Measurements from ENCODE around the gene CXCR1.
"Not testable (repeated sequence)": the region's sequence is repeated elsewhere in the genome, so short reads cannot be mapped to it uniquely, and the experiment has no call there.

Gene CXCR1

DNA sequence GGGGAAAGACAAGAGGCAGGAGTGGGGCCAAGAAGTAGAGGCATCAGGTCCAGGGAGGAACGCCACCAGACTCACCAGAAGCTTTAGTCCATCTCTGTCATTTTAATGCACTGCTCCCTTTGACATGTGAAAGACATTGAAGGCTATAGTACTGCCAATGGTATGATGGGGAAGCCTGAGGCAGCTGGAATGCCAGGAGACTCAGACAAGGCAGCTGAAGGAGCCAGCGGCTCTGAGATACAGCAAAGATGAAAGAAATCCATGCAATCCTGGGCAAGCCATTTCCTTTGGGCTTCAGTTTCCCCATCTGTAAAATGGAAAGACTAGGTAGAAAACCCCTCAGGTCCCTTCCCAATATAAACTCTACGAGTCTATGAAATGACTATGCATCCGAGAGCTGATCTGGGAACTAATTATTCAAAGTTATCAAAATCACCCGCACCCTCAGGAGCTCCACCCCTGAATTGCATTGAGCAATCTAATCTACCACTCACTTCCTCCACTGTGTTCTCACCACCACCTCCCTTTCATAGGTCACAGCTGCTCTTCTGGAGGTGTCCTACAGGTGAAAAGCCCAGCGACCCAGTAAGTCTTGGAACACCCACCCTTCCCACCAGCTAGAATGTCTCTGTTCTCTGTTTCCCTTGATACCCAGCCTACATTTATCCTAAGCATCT lies 37.8 kb downstream of the CXCR1 start:
- DNase-seq (ENCODE audit: low read depth in 2 of 2), result no peak

DNA sequence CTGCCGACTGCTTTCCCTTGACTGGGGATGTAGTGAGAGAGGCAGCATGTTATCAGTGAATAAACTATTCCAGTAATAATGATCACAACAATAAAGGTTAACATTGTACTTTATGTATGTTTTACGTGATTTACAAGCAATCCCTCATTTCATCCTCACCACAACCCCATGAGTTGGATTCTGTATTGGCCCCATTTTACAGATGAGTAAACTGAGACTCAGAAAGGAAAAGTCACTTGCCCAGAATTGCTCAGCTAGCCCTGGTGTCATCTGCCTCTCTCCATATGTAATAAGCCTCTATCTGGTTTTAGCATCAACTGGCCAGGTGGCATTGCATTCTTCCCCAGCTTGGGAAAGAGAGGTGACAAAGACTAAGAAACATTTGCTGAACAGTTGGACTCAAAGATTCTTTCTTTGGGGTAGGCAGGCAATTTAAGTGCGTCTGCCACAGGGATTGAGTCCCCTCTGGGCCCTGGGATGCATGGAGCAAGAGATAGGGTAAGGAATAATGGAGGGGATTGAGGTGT lies 38.8 kb downstream of the CXCR1 start:
- no peak for DNase-seq (ENCODE audit: low read depth in 2 of 2)
- TF ChIP-seq, protein P1, sequence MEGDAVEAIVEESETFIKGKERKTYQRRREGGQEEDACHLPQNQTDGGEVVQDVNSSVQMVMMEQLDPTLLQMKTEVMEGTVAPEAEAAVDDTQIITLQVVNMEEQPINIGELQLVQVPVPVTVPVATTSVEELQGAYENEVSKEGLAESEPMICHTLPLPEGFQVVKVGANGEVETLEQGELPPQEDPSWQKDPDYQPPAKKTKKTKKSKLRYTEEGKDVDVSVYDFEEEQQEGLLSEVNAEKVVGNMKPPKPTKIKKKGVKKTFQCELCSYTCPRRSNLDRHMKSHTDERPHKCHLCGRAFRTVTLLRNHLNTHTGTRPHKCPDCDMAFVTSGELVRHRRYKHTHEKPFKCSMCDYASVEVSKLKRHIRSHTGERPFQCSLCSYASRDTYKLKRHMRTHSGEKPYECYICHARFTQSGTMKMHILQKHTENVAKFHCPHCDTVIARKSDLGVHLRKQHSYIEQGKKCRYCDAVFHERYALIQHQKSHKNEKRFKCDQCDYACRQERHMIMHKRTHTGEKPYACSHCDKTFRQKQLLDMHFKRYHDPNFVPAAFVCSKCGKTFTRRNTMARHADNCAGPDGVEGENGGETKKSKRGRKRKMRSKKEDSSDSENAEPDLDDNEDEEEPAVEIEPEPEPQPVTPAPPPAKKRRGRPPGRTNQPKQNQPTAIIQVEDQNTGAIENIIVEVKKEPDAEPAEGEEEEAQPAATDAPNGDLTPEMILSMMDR (IDR thresholded peaks at IDR 0.05; ENCODE audit: low read depth, low read length), result no peak
- no peak overlapping the region for H3K4me3 ChIP-seq (replicated peaks in 1 of 2; ENCODE audit: low read depth in 2 of 2, low read length in 2 of 2)

More for the DNA sequence above, 37.8 kb downstream of the CXCR1 start:
- H3K4me3 ChIP-seq (replicated peaks in 1 of 2; ENCODE audit: low read depth in 2 of 2, low read length in 2 of 2), result no peak overlapping the region
- TF ChIP-seq, protein P1 (IDR thresholded peaks at IDR 0.05; ENCODE audit: low read depth, low read length), result no peak

DNA sequence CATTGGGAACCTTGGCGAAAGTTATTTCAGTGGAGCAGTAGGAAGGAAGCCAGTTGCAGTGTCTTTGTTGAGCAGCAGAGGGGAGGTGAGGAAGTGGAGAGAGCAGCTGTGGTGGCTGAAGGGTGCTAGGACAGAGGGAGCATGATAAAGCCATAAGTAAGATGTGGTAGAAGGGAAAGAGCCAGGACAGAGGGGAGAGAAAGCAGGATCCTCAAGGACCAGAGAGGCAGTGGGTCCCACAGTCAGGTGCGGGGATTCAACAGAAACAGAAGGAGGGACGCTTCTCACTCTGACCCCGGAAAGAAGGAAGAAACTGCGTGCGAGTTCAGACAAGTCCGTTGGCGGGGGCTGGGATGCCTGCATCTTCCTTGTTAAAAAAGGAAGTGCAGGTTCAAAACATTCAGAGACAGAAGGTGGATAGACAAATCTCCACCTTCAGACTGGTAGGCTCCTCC lies 41.1 kb downstream of the CXCR1 start, which contains the start of gene CXCR2:
Gene CXCR2 (plus strand): TSS at position 403 of the 455 bp plus-strand sequence. CDS start 8,774 bp downstream, outside the sequence.
- H3K4me3 ChIP-seq (replicated peaks in 1 of 2; ENCODE audit: low read depth in 2 of 2, low read length in 2 of 2), result no peak within 1 kb of the TSS
- TF ChIP-seq, protein P1 (IDR thresholded peaks at IDR 0.05; ENCODE audit: low read depth, low read length), result no peak
- DNase-seq (ENCODE audit: low read depth in 2 of 2), result no peak

DNA sequence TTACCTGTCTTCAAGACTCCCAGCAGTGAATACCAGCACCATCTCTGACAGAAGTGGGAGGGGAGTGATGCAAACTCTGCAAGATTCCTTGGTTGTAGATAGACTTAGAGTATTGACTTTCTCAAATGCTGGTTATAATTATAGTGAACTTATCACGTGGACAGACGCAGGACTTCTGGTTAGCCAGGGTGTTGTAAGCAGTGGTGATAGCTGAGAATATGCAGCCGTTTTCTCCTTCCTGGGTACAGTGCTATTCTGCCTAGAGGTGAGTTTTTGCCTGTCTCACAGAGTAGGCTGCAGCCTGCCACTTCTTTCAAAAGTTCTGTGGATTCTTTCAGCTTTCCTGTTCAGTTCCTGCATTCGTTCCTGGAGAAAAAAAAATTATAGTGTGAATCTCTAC lies 41.7 kb downstream of the CXCR1 start:
- DNase-seq (ENCODE audit: low read depth in 2 of 2), result peak in 1 of 2 donors; percentile 12
- TF ChIP-seq, protein P1 (IDR thresholded peaks at IDR 0.05; ENCODE audit: low read depth, low read length), result no peak
- H3K4me3 ChIP-seq (replicated peaks in 1 of 2; ENCODE audit: low read depth in 2 of 2, low read length in 2 of 2), result no peak overlapping the region

DNA sequence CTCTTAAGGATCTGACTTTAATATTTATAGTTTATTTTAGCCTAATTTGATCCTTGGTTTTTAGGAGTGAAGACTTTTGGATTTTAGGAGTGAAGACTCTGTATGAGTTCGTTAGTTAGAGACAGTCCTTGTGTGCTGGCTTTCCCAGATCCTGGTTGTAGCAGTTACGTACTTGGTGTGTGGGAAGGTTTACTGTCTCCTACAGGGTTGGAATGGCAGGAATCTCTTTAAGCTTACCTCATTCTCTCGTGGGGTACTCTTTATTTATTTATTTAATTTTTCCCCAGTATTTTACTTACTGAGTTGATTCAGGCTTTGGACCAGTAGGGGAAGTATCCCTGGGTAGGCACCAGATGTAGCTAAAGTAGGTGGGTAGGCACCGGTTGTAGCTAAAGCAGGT lies 42.8 kb downstream of the CXCR1 start:
- H3K4me3 ChIP-seq (replicated peaks in 1 of 2; ENCODE audit: low read depth in 2 of 2, low read length in 2 of 2), result no peak overlapping the region
- no peak for DNase-seq (ENCODE audit: low read depth in 2 of 2)
- TF ChIP-seq, protein P1 (IDR thresholded peaks at IDR 0.05; ENCODE audit: low read depth, low read length), result no peak

DNA sequence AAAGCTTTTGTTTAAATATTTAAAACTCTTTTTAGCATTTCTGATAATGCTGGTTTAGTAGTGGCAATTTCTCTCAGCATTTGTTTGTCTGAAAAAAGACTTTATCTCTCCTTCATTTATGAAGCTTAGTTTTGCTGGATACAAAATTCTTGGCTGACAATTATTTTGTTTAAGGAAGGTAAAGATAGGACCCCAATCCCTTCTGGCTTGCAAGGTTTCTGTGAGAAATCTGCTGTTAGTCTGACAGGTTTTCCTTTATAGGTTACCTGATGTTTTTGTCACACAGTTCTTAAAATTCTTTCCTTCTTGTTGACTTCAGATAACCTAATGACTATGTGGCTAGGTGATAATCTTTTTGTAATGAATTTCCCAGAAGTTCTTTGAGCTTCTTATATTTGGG lies 44.5 kb downstream of the CXCR1 start:
- not testable (repeated sequence) for H3K4me3 ChIP-seq (replicated peaks in 1 of 2; ENCODE audit: low read depth in 2 of 2, low read length in 2 of 2); DNase-seq (ENCODE audit: low read depth in 2 of 2)

DNA sequence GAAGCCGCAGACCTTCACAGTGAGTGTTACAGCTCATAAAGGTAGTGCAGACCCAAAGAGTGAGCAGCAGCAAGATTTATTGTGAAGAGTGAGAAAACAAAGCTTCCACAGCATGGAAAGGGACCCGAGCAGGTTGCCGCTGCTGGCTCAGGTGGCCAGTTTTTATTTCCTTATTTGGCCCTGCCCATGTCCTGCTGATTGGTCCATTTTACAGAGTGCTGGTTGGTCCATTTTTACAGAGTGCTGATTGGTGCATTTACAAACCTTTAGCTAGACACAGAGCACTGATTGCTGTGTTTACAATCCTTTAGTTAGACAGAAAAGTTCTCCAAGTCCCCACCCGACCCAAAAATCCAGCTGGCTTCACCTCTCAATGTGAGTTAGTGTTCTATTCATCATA lies 45.0 kb downstream of the CXCR1 start:
- not testable (repeated sequence) for H3K4me3 ChIP-seq (replicated peaks in 1 of 2; ENCODE audit: low read depth in 2 of 2, low read length in 2 of 2); DNase-seq (ENCODE audit: low read depth in 2 of 2)

Measured in cardiac fibroblast (primary cell).